NCI-H1694 (cell line): ENCODE data around the gene DPP9.
A peak's percentile ranks its signal among the peaks of the same experiment; 100 is the strongest.

Source experiments
- DNase-seq: peaks from one replicate; lab custom pipeline; 2025; lab: John Stamatoyannopoulos, UW

DPP9 gene

DNA sequence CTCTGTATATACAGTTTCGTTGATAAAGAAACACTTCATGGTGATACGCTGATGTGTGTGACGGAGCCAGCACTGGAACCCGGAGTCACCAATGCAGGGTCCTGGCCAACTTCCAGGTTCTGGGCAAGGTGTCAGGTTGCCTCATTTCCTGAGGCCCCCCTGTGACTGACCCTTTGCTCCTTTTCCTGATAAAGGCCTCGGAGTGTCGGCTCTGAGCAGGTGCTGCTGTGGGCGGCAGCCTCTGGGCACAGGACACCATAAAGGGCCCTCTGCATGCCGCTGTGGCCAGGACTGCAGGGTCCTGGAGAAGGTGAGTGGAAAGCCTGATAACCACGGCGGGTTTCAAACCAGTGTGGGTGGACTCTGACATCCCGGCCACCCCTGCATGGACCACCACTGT, 36.2 kb downstream of the DPP9 start:
- DNase-seq, result no peak

DNA sequence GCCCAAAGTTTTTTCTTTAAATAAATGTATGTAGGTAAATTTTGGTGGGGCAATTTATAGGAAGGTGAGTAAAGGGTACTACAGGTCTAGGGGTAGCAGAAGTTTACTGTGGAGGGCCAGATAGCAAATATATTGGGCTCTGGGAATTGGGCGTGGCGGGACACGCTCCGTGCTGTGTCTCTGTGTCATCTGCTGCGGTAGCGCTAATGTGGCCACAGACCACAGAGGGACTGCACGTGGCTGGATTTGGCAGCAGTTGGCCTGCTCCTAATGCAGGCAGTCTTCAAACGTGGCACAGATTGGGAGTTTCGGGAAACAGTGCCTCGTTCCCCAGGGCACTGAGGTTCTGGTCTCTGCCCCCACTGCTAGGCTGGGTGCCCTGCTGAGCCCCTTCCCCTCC, 36.9 kb downstream of the DPP9 start:
- no peak for DNase-seq

DNA sequence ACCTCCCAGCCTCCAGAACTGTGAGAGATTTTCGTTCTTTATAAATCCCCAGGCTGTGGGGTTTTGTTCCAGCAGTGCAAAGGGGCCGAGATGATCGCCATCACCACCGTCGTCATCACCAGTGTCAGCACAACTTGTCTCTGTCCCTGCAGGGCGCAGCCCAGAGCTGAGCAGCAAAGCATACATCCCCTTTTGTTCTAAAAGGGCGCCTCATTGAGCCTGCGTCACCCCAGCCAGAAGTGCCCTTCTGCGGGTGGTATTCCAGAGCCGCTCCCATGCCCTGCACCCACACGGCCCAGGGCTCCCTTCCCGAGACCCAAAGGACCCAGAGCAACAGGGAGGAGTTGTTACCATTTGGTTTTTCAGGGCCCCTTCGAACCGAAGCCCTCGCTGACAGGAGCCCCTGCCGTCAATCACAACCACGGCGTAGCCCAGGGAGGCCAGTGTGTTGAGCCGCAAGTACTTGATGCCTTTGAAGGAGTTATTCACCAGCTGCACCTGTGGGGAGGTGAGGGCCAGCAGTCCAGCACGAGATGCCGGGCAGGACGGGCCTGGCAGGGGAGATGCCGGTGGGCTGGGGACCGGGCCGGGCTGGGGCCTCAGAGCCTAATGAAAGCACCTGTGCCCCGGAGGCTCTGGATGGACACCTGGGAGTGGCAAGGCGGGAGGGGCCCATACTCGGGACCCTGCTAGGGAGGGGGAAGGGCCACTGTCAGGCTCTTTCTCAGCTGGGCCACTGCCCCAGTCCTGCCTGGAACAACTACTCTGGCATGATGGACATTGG, 39.1 kb downstream of the DPP9 start:
- DNase-seq, result no peak

DNA sequence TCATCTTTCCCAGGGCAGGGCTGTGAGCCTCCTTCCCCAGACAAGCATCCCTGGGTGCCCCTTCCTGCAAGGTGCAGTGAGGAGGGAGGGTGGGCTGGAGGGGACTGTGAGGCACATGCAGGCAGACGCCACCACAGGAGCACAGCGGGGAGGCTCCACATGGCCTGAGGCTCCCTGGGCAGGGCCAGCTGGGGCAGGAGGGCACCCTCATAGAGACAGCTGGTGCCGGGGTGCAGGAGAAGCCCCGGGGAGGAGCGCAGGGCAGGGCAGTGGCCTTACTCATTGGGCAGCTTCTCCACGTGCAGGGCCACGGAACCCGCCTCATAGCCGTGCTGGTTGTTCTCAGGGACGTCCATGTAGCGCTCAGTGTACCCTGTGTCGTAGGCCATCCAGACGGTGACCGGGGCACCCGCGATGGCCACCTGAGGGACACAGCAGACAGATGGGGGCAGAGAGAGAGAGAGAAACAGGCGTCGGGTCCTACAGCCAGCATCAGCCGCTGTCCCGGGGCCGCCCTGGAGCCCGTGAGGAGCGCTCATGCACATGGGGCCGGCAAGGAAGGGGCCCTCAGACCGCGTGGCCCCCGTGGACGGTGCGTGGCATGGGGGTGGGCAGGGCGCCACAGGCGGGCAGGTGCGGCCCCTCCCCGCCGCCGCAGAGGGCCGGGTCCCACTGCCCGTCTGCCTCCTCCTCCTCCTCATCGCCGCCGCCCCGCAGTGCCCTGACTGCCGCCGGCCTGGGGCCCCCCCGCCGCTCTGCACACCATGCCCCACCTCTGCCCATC, 41.0 kb downstream of the DPP9 start:
- no peak for DNase-seq

DNA sequence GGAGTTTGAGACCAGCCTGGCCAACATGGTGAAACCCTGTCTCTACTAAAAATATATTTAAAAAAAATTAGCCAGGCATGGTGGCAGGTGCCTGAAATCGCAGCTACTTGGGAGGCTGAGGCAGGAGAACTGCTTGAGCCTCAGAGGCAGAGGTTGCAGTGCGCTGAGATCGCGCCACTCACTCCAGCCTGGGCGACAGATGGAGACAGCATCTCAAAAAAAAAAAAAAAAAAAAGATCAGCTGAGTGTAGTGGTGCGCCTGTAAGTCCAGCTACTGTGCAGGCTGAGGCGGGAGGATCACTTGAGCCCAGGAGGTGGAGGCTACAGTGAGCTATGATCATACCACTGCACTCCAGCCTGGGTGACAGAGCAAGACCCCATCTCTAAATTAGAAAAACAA, 43.6 kb downstream of the DPP9 start:
- peak; percentile 7 for DNase-seq

DNA sequence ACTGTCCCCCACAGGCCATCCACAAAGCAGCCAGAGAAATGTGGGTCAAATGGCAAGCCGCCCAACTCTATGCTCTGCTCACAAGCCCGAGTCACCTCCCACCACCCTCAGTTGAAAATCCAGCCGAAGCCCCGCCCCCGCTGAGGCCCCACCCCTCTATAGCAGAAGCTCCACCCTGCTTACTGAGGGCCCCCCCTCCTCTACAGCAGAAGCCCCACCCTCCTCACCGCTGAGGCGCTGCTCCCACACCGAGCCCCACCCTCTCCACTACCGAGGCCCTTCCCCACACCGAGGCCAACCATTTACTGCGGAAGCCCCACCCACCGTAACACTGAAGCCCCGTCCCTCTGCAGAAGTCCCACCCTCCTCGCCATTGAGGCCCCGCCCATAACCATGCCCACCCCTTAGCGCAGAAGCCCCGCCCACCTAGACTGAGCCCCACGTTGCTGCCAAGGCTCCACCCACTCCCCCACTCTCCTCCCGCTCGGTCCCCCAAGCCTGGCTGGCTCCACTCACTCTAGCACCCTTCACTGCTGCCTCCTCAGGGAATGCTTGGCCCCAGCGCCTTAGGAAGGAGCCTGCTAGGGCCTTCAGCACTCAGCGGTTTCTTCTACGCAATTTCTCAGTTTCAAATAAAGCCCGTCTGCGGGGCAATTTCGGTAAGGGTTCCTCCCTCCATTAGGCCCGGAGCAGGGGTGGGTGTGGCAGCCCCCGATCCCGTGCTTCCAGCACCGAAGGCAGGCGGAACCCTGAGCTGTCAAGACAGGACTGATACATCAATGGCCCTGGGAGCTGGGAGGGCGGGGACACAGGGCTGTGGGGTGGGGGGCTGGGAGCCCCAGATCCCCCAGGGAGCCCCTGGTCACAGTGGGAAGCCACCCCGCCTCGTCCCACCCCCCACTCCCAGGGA, 44.5 kb downstream of the DPP9 start:
- DNase-seq, result no peak

DNA sequence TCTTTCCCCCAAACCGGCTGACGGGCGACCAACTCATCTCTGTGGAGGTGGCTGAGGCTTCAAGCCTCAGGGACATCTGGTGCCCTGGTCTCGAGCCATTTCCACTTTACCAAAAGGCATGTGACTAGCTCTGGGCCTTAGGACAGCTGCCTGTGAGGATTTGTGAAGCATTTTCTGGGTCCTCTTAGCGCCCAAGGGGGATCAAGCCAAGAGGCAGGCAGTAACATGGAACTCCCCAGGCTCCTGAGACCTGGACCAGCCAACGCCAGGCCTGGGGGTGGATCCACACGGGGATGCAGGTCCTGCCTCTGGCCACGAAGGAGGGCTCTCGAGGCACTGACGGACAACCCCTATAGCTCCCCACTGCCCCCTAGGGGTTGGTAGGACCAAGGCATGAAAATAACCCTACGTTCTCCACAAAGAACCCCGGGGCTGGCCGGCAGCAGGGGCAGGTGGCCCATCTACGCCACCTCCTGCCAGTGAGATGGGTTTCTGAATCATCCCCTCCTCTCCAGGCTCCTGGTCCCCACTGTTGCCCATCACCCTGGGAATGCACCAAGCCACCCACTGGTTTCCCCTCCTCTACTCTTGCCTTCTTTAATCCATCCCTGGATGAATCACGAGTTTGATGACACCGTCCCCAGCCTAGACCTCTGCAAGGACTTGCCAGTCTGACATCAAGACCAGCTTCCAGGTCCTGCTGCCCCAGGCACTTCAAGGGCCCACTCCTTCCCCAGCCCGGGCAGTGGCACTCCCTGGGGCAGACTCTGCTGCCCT, 46.5 kb downstream of the DPP9 start:
- DNase-seq, result peak; percentile 41

DNA sequence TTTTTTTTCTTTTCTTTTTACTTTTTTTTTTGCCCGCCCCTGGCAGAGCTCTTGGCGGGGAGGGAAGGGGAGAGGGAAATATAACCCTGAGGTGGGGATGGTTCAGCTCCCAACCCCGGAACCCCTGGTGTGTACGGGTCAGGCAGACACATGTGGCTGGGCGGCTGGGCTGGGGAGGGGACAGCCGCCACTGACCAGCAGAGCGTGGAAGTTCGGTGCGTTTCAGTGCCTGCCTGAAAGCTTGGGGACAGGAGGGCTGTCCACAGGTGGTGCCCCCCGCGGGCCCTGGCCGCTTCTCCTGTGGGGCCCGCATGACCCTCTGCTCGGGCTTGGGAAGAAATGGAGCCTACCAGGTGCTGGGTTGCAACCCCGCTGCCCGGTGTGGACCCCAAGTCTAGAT, 48.3 kb downstream of the DPP9 start:
- DNase-seq, result no peak

DNA sequence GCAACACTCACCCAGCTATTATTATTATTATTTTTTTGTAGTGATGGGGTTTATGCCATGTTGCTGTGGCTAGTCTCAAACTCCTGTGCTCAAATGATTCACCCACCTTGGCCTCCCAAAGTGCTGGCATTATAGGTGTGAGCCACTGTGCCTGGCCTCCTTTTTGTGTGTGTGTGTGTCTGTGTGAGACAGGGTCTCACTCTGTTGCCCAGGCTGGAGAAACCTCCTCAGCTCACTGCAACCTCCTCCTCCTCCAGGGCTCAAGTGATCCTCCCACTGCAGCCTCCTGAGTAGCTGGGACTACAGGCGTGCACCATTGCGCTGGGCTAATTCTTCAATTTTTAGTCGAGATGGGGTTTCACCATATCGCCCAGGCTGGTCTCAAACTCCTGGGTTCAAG, 49.9 kb downstream of the DPP9 start:
- DNase-seq, result no peak

DNA sequence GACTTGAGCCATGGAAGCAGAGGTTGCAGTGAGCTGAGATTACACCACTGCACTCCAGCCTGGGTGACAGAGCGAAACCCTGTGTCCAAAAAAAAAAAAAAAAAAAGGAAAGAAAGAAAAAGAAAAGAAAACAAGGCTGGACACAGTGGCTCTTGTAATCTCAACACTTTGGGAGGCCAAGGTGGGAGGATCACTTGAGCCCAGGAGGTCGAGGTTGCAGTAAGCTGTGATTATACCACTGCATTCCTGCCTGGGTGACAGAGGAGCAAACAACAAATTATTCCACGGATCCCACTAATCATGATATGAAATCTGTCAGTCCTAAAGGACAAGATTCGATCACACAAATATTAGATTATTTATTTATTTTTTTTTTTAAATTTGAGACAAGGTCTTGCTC, 50.4 kb downstream of the DPP9 start:
- no peak for DNase-seq

DNA sequence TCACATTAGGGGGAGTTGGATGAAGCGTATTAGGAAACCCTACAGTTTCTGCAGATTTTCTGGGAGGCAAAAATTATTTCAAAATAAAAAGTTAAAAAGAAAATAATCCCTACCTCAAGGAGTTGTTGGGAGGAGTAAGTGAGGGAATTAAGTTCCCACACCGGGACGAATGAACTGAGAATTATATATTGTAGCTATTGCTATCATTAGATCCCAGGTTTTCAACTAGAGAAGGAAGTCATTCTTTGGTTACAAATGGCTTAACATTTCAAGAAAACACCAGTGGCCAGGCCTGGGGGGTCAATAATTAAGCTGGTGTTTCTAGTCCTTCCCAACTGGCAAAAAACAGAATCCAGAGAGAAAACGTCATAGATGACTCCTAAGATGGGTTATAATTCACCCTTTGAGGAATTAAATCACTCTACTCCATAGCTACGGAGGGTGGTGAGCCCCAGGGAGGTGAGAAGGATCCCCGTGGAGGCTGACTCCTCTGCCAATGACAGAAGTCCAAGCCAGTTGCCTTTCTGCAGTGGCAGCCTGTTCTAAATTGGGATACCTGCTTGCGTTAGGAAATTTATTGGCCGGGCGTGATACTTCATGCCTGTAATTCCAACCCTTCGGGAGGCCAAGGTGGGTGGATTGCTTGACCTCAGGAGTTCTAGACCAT, 52.3 kb downstream of the DPP9 start:
- no peak for DNase-seq

DNA sequence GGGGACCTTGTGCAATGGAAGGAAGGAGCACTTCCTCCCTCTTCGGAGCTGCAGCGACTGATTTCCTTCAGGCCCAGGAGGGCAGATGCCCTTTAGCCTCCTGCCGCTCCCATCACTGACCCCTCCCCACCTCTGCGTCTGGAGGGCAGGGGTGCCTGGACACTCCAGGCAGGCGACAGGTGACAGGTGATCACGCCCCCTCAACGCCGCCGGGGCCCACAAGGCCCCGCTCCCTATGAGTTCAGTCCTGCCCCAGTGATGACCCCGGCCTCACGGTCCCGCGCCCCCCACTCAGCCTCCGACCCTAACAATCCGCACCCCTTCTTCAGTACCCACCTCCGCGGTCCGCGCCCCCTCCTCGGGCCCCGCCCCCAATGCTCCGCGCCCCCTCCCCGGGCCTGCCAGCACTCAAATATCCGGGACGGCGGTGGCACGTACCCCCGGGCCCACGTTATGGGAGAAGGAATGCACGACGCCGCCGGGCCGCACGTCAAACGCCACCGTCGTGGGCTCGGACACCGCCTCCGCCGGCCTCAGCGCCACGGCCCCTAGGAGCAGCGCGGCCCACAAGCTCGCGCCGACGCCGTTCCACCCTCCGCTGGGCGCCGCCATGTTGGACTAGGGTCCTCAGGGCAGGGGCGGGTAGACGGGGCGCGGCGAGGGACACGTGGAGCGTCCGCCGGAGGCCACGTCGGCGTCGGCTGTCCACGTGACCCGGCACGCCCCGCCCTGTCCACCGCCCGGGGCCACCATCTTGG, 53.7 kb downstream of the DPP9 start, which contains the start of gene MYDGF:
MYDGF (minus strand) TSS at position 620 of the 758 bp plus-strand sequence; CDS start at position 612, 8 bp downstream.
- DNase-seq, result peak; percentile 46

DNA sequence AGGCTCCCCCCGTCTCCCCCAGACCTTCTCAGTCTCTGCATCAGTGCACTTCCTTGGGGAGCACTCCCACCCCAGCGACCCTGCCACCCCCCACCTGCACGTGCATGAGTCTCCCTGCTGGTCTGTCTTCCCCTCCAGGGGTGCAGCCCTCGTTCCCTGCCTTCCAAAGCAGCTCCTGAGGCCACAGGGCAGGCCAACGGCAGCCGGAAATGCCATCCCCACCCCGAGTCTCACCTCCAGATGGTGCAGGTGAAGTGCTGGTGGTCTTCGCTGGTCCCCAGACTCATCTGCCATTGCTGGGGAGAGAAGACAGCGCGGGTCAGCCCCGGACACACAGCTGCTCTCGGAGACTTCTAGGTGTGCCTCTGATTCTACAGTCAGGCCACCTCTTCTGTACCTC, 59.0 kb downstream of the DPP9 start:
- no peak for DNase-seq

DNA sequence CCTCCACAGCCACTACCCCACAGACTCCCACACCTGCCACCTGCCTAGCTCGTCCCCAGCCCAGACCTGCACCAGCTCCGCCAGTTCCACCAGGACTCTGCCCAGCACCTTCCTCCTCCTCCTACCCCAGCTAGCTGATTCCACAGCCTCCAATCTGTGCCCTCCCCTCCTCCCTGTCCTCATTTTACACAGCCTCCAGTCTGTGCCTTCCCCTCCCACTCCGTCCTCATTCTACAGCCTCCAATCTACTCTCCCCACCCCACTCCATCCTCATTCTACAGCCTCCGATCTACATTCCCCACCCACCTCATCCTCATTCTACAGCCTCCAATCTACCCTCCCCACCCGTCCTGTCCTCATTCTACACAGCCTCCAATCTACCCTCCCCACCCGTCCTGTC, 60.8 kb downstream of the DPP9 start:
- DNase-seq, result no peak

DNA sequence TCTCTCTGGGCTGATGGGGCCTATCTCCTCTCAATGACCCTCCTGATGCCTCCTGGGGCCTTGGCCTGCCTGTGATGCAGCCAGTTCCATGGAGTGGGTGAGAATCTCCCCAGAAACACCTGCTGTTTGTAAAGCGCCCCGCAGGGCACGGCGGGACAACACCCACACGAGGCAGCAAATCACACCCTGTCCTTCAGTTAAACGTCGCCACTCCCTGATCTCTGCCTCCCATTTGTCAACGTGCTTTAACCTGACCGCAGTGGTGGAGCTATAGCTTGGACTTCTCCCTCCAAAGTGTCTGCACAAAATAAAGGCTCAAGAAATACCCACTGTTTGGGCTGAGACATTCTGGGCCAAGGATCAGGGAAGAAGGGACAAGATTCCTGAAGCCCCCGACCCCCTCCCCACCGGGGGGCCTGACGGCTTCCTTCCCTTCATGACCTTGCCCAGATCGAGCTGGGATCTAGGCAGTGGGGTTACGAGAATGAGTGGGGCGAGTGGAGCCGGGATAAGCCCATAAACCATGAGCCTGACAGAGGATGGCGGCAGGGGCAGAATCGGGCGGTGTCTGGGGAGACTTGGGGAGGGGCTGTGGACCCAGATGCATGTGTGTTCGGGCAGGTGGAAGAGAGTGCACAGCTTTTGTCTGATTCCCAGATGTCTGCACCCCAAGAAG, 61.5 kb downstream of the DPP9 start:
- no peak for DNase-seq

DNA sequence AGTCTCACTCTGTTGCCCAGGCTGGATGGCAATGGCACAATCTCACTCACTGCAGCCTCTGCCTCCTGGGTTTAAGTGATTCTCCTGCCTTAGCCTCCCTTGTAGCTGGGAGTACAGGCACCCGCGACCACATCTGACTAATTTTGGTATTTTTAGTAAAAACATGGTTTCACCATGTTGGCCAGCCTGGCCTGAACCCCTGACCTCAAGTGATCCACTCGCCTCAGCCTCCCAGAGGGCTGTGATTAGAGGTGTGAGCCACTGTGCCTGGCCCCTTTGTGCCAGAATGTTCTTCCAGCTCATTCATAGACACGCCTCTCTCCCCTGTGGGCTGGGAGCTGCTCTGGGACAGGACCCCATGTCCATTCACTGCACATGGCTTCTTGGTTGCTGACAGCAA, 62.6 kb downstream of the DPP9 start:
- DNase-seq, result no peak

DNA sequence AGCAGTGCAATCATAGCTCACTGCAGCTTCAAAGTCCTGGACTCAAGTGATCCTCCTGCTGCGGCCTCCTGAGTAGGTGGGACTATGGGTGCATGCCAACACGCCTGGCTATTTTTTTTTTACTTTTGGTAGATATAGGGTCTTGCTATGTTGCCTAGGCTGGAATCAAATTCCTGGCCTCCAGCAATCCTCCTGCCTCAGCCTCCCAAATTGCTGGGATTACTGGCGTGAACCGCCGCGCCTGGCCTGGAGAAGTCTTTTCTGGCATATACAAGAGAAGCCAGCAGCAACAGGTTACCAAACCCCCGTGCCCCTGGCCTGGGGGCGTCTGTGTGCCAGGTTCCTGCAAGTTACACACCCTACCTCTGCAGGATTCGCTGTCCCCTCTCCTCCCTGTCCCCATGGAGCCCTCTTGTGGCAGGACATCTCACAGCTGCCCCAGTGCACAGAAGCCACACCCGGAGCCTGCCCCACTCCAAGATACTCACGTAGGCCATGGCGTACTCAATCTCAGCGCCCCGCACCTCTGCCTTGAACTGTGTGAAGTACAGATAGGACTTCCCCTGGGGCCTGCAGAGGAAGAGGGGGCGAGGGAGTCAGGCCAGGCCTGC, 63.4 kb downstream of the DPP9 start:
- DNase-seq, result no peak

DNA sequence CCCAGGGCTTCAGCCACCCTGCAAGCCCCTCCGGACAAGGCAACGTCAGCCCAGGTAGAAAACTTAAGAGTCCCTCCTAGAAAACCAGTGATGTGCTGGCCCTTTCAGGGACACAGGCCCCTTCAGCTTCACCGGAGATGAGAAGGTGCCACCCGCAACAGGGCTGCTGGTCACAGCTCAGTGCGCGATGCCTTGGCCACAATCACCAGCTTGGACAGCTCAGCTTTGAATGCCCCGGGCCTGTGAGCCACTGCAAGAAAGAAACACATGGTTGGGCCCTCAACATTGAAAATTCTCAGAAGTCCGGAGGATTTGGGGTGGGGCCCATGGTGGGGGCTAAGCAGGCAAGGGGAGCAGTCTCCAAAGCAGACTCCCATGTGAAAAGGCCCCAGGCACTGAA, 65.8 kb downstream of the DPP9 start:
- DNase-seq, result no peak

DNA sequence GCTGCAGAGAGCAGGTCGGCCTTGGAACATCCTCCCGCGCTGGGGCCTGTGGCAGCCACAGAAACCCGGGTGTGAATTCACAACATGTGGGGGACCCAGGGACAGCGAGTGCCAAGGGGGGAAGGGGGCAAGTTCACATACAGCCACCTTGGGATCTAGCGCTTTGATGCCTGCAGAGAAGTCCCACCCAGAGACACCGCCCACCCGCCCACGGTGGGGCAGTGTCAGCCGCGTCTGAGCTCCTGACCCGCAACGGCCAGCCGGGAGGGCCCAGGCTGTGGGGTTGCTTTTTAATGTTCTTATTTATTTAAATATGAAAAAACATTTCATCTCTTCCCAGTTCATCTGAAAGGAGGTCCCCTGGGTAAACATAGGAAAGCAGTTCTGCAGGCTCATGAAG, 66.4 kb downstream of the DPP9 start:
- no peak for DNase-seq
